Measurements from ENCODE around the gene GPR61. TPM values are rescaled to one million over a fixed set of nuclear protein-coding genes. Genes with fewer than 3 reads are reported as not detected.

GPR61 gene
- polyA plus RNA-seq, 1 donor from 2014 or later = 9.7 TPM

DNA sequence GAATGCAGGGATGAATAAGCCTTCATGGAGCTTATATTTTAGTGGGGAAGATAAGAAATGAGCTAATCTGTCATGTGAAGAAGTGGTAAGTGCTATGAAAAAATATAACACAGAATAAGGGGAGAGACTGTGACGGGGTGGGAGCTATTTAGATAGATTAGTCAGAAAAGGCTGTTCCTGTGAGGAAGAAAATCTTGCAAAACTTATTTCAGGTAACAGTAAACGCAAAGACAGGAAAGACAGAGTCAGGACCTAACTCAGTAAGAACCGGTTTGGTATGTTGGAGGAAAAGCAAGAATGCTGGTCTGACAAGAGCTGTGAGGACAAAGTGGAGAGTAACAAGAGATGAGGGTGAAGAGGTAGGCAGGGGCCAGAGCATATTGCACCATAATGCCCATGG, 30.7 kb downstream of the GPR61 start:
- no peak overlapping the region for H3K27ac ChIP-seq (ENCODE audit: low read length)
- no peaks in the 10 kb centered on the region for H3K27me3 ChIP-seq (ENCODE audit: insufficient read depth, low read depth, low read length)
- H3K9ac ChIP-seq (ENCODE audit: low read length) = no peak overlapping the region

DNA sequence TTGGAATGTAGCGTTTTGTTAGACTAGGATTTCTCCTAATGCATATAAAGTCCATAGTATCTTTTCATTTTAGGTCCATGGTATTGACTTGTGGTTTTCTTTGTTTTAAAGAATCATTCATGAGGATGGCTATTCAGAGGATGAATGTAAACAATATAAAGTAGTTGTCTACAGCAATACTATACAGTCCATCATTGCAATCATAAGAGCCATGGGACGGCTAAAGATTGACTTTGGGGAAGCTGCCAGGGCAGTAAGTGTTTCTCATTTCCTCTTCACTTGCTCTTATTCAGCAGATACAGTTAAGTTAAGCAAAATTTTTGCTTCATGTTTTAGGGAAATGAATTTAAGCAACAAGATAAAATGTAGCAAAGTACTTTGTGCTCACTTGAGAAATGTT, 34.1 kb downstream of the GPR61 start:
- H3K9ac ChIP-seq (ENCODE audit: low read length) = no peak overlapping the region
- H2AFZ ChIP-seq (ENCODE audit: low read depth, low read length) = no peak overlapping the region

More for the DNA sequence above, 30.7 kb downstream of the GPR61 start:
- Histone ChIP-seq H3K9me3 (ENCODE audit: low read length) (no peaks in the 10 kb centered on the region), H3K4me2 (ENCODE audit: low read length) (no peak overlapping the region), H3F3A (ENCODE audit: insufficient read depth, low read length, poor library complexity, severe bottlenecking) (no peaks in the 10 kb centered on the region), H4K20me1 (ENCODE audit: insufficient read depth) (no peaks in the 10 kb centered on the region), H2AFZ (ENCODE audit: low read depth, low read length) (no peak overlapping the region), H3K9me2 (ENCODE audit: insufficient read depth, low read length) (no peaks in the 10 kb centered on the region), H3K36me3 (ENCODE audit: insufficient read depth, low read length) (no peaks in the 10 kb centered on the region), H3K4me3 (ENCODE audit: low read length) (no peak overlapping the region), H3K79me2 (replicated peaks; ENCODE audit: insufficient read depth, low read length) (peaks cover 57% of the 10 kb centered on the region)
- TF ChIP-seq SMC3 (conservative IDR thresholded peaks at IDR 0.05; ENCODE audit: poor library complexity) (no peak), POLR2AphosphoS5 (IDR thresholded peaks at IDR 0.05) (no peak), EP300 (conservative IDR thresholded peaks at IDR 0.05; ENCODE audit: poor library complexity, severe bottlenecking) (no peak), EZH2 (IDR thresholded peaks at IDR 0.05; ENCODE audit: borderline replicate concordance, insufficient read depth, low read length, poor library complexity, severe bottlenecking) (no peak), RAD21 (conservative IDR thresholded peaks at IDR 0.05) (no peak), MXI1 (conservative IDR thresholded peaks at IDR 0.05; ENCODE audit: poor library complexity, severe bottlenecking) (no peak), TAF1 (IDR thresholded peaks at IDR 0.05; ENCODE audit: low read depth) (no peak)
- TF ChIP-seq, protein P1, sequence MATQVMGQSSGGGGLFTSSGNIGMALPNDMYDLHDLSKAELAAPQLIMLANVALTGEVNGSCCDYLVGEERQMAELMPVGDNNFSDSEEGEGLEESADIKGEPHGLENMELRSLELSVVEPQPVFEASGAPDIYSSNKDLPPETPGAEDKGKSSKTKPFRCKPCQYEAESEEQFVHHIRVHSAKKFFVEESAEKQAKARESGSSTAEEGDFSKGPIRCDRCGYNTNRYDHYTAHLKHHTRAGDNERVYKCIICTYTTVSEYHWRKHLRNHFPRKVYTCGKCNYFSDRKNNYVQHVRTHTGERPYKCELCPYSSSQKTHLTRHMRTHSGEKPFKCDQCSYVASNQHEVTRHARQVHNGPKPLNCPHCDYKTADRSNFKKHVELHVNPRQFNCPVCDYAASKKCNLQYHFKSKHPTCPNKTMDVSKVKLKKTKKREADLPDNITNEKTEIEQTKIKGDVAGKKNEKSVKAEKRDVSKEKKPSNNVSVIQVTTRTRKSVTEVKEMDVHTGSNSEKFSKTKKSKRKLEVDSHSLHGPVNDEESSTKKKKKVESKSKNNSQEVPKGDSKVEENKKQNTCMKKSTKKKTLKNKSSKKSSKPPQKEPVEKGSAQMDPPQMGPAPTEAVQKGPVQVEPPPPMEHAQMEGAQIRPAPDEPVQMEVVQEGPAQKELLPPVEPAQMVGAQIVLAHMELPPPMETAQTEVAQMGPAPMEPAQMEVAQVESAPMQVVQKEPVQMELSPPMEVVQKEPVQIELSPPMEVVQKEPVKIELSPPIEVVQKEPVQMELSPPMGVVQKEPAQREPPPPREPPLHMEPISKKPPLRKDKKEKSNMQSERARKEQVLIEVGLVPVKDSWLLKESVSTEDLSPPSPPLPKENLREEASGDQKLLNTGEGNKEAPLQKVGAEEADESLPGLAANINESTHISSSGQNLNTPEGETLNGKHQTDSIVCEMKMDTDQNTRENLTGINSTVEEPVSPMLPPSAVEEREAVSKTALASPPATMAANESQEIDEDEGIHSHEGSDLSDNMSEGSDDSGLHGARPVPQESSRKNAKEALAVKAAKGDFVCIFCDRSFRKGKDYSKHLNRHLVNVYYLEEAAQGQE (IDR thresholded peaks at IDR 0.05; ENCODE audit: borderline replicate concordance) = no peak
- TF ChIP-seq, protein P2, sequence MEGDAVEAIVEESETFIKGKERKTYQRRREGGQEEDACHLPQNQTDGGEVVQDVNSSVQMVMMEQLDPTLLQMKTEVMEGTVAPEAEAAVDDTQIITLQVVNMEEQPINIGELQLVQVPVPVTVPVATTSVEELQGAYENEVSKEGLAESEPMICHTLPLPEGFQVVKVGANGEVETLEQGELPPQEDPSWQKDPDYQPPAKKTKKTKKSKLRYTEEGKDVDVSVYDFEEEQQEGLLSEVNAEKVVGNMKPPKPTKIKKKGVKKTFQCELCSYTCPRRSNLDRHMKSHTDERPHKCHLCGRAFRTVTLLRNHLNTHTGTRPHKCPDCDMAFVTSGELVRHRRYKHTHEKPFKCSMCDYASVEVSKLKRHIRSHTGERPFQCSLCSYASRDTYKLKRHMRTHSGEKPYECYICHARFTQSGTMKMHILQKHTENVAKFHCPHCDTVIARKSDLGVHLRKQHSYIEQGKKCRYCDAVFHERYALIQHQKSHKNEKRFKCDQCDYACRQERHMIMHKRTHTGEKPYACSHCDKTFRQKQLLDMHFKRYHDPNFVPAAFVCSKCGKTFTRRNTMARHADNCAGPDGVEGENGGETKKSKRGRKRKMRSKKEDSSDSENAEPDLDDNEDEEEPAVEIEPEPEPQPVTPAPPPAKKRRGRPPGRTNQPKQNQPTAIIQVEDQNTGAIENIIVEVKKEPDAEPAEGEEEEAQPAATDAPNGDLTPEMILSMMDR (IDR thresholded peaks at IDR 0.05; ENCODE audit: poor library complexity, severe bottlenecking) = no peak

More for the DNA sequence above, 34.1 kb downstream of the GPR61 start:
- Histone ChIP-seq H3K4me2 (ENCODE audit: low read length) (no peak overlapping the region), H3K9me3 (ENCODE audit: low read length) (no peaks in the 10 kb centered on the region), H3F3A (ENCODE audit: insufficient read depth, low read length, poor library complexity, severe bottlenecking) (no peaks in the 10 kb centered on the region), H3K27me3 (ENCODE audit: insufficient read depth, low read depth, low read length) (no peaks in the 10 kb centered on the region), H3K27ac (ENCODE audit: low read length) (no peak overlapping the region), H4K20me1 (ENCODE audit: insufficient read depth) (no peaks in the 10 kb centered on the region), H3K9me2 (ENCODE audit: insufficient read depth, low read length) (no peaks in the 10 kb centered on the region), H3K36me3 (ENCODE audit: insufficient read depth, low read length) (no peaks in the 10 kb centered on the region), H3K79me2 (replicated peaks; ENCODE audit: insufficient read depth, low read length) (peaks cover 30% of the 10 kb centered on the region), H3K4me3 (ENCODE audit: low read length) (no peak overlapping the region)
- no peak for TF ChIP-seq TAF1 (IDR thresholded peaks at IDR 0.05; ENCODE audit: low read depth)
- TF ChIP-seq EZH2 (IDR thresholded peaks at IDR 0.05; ENCODE audit: borderline replicate concordance, insufficient read depth, low read length, poor library complexity, severe bottlenecking) = no peak
- no peak for TF ChIP-seq POLR2AphosphoS5 (IDR thresholded peaks at IDR 0.05)
- no peak for TF ChIP-seq SMC3 (conservative IDR thresholded peaks at IDR 0.05; ENCODE audit: poor library complexity)
- TF ChIP-seq, protein P2 (IDR thresholded peaks at IDR 0.05; ENCODE audit: poor library complexity, severe bottlenecking) = no peak
- no peak for TF ChIP-seq EP300 (conservative IDR thresholded peaks at IDR 0.05; ENCODE audit: poor library complexity, severe bottlenecking)
- TF ChIP-seq RAD21 (conservative IDR thresholded peaks at IDR 0.05) = no peak
- TF ChIP-seq, protein P1 (IDR thresholded peaks at IDR 0.05; ENCODE audit: borderline replicate concordance) = no peak
- TF ChIP-seq MXI1 (conservative IDR thresholded peaks at IDR 0.05; ENCODE audit: poor library complexity, severe bottlenecking) = no peak
